HEK293 (cell line): Measurements from ENCODE around the gene FUNDC1.
"Not testable (repeated sequence)": the region's sequence is repeated elsewhere in the genome, so short reads cannot be mapped to it uniquely, and the experiment has no call there.

Source experiments
- CTCF ChIA-PET: fragments of 350-600 bp; formaldehyde crosslinking; extraction: SDS; loops from one replicate; lab custom pipeline; 2021; ENCODE audit warnings: antibody characterized with exemption; lab: Yijun Ruan, JAX
- POLR2A ChIA-PET: fragments of 300-600 bp; formaldehyde crosslinking; extraction: SDS; loops from one replicate; lab custom pipeline; 2020; ENCODE audit warnings: antibody characterized with exemption, inconsistent platforms; lab: Yijun Ruan, JAX
- H3K27ac ChIP-seq: fragments of 200-500 bp; sonication (Bioruptor generic); 2 replicates; pipeline ENCODE4 v1.5.1; 2014; ENCODE audit warnings: low read depth, low read length, control low read depth, inconsistent platforms; ENCODE audit errors: extremely low read depth
- H3K36me3 ChIP-seq, 2 experiments: fragments of 200-500 bp in 1 of 2; sonication (Bioruptor generic) in 1 of 2; 1 replicate in 1 of 2; 2 replicates in 1 of 2; pipeline ENCODE4 v1.5.1; 2014 to 2017; ENCODE audit warnings: inconsistent platforms in 2 of 2, low read length in 2 of 2; ENCODE audit not compliant: control insufficient read depth in 2 of 2, insufficient read depth in 1 of 2
- H3K4me1 ChIP-seq: fragments of 200-500 bp; sonication (Bioruptor generic); 2 replicates; pipeline ENCODE4 v1.5.1; 2014; ENCODE audit warnings: mild to moderate bottlenecking, low read length, inconsistent platforms; ENCODE audit not compliant: control insufficient read depth, insufficient read depth
- H3K4me3 ChIP-seq: 2 replicates; pipeline ENCODE4 v1.5.1; 2011; ENCODE audit warnings: low read depth, mild to moderate bottlenecking, control low read depth, low read length, moderate library complexity
- H3K9me3 ChIP-seq: fragments of 200-500 bp; sonication (Bioruptor generic); 2 replicates; pipeline ENCODE4 v1.5.1; 2014; ENCODE audit warnings: low read depth, low read length, inconsistent platforms; ENCODE audit not compliant: control insufficient read depth, insufficient read depth
- ZBTB7A ChIP-seq: fragments of 450-650 bp; formaldehyde crosslinking; IDR thresholded peaks from 2 replicates; pipeline ENCODE4 v1.5.1; 2016; ENCODE audit warnings: low read depth, missing biosample characterization, missing genetic modification characterization
- ZBTB8A ChIP-seq: fragments of 450-650 bp; formaldehyde crosslinking; IDR thresholded peaks from 2 replicates; pipeline ENCODE4 v1.5.1; 2016; ENCODE audit warnings: missing biosample characterization, missing genetic modification characterization
- ZNF121 ChIP-seq: fragments of 450-650 bp; formaldehyde crosslinking; IDR thresholded peaks from 2 replicates; pipeline ENCODE4 v1.5.1; 2016; ENCODE audit warnings: missing biosample characterization, missing genetic modification characterization
- ZNF138 ChIP-seq: fragments of 450-650 bp; formaldehyde crosslinking; IDR thresholded peaks from 2 replicates; pipeline ENCODE4 v1.5.1; 2016; ENCODE audit warnings: missing biosample characterization, missing genetic modification characterization, borderline replicate concordance
- ZNF24 ChIP-seq: fragments of 450-650 bp; formaldehyde crosslinking; IDR thresholded peaks from 2 replicates; pipeline ENCODE4 v1.5.1; 2016; ENCODE audit warnings: missing biosample characterization, missing genetic modification characterization
- ZNF274 ChIP-seq, 2 experiments: fragments of 200-500 bp in 1 of 2; fragments of 450-650 bp in 1 of 2; sonication (Bioruptor generic) in 1 of 2; formaldehyde crosslinking in 1 of 2; IDR thresholded peaks; 2 replicates each; pipeline versions ENCODE4 v1.5.1 to v1.6.1; 2014 to 2016; ENCODE audit warnings: borderline replicate concordance in 1 of 2, inconsistent platforms in 1 of 2, low read length in 1 of 2, missing biosample characterization in 1 of 2, missing genetic modification characterization in 1 of 2
- ZNF558 ChIP-seq: fragments of 450-650 bp; formaldehyde crosslinking; IDR thresholded peaks from 2 replicates; pipeline ENCODE4 v1.5.1; 2016; ENCODE audit warnings: missing biosample characterization, missing genetic modification characterization
- ZNF610 ChIP-seq: fragments of 450-650 bp; formaldehyde crosslinking; IDR thresholded peaks from 2 replicates; pipeline ENCODE4 v1.5.1; 2016; ENCODE audit warnings: missing biosample characterization, missing genetic modification characterization, borderline replicate concordance
- ZNF76 ChIP-seq: fragments of 450-650 bp; formaldehyde crosslinking; IDR thresholded peaks from 2 replicates; pipeline ENCODE4; 2016; ENCODE audit warnings: low read depth, missing biosample characterization, missing genetic modification characterization, borderline replicate concordance
- TF ChIP-seq, protein P1 (sequence below): fragments of 450-650 bp; IDR thresholded peaks from 2 replicates; pipeline ENCODE4 v1.5.1; 2018; ENCODE audit warnings: missing biosample characterization, missing genetic modification characterization

FUNDC1 gene

DNA sequence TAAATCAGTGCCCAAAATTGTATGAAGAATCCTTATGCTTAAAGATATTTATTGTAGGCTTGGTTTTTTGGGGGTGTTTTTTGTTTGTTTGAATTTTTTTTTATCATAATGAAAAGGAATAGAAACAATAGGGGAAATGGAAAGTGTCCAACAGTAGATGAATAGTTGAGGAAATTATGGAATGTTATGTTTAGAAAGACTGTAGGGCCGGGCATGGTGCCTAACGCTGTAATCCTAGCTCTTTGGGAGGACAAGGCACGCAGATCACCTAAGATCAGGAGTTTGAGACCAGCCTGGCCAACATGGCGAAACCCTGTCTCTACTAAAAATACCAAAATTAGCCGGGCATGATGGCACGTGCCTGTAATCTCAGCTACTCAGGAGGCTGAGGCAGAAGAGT, 19.2 kb upstream of the FUNDC1 start:
- H3K4me3 ChIP-seq, POLR2A ChIA-PET, H3K27ac ChIP-seq, H3K9me3 ChIP-seq, H3K4me1 ChIP-seq, H3K36me3 ChIP-seq: not testable (repeated sequence)
- CTCF ChIA-PET = interaction anchor here (0.6 kb wide), 1 partner anchor 228 kb away, joined by 4 read pairs; no protein-coding TSS in a partner anchor

DNA sequence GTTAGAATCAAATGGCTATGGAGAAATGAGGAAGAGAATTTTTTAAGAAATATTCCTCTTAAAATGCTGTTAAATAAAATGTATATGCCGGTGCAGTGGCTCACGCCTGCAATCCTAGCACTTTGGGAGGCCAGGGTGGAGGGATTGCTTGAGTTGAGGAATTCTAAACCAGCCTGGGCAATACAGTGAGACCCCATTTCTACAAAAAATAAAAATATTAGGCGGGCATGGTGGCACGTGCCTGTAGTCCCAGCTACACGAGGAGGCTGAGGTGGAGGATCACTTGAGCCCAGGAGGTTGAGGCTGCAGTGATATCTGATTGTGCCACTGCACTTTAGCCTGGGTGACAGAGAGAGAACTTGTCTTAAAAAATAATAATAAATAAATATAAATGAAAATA, 7.9 kb upstream of the FUNDC1 start:
- no peaks in the 10 kb centered on the region for H3K9me3 ChIP-seq
- H3K36me3 ChIP-seq = no peaks in the 10 kb centered on the region
- no peak overlapping the region for H3K27ac ChIP-seq
- CTCF ChIA-PET = interaction anchor here (0.6 kb wide), 1 partner anchor 591 kb away, joined by 3 read pairs; no protein-coding TSS in a partner anchor
- no peak for TF ChIP-seq ZNF76 (tag by site-specific recombination)
- 0 out of 2 replicates have a peak, but pooled peaks have one; percentile 55 for TF ChIP-seq ZNF121 (tag by site-specific recombination)
- no peak overlapping the region for H3K4me3 ChIP-seq
- no peaks in the 10 kb centered on the region for H3K4me1 ChIP-seq
- POLR2A ChIA-PET = no interaction called here

DNA sequence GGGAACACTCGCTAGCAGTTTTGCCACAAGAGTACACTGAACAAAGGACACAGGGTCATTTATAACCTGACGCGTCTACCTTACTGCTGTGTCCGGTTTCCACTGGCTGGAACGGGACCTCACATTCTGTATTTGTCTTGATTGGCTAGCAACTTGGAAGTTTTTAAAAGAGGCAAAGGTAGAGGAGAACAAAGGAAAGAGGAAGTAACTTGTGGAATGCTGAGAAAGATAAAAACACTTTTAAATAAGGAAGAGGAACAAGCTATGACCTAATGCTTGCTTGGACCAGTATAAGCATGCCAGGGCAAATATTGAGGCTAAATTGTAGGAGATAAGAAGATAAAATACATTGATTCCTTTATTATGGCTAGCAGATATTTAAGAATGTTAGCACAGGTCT, 2.8 kb upstream of the FUNDC1 start:
- POLR2A ChIA-PET, H3K9me3 ChIP-seq, H3K27ac ChIP-seq: not testable (repeated sequence)

DNA sequence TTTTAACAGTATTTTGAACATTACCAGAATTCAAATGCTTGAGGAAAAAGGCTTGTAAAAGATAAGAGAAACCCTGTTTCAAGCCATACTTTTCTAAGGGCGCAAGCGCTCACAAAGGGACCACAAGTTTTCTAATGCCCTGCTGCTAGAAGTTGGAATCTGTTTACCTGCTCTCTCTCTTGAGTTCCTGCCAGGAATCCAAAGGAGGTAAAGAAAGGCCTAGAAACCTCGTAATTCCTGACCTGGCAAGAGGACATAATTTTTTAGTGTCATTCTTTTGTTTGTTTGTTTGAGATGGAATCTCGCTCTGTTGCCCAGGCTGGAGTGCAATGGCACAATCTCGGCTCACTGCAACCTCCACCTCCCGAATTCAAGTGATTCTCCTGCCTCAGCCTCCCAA, 1.4 kb upstream of the FUNDC1 start:
- Histone ChIP-seq H3K4me3 (no peak overlapping the region), H3K36me3 (peaks cover 6 to 15% of the 10 kb centered on the region in 2 experiments), H3K9me3 (no peaks in the 10 kb centered on the region), H3K4me1 (no peaks in the 10 kb centered on the region), H3K27ac (no peak overlapping the region)
- no peak for TF ChIP-seq ZBTB8A (tag by site-specific recombination)
- TF ChIP-seq, protein P1, sequence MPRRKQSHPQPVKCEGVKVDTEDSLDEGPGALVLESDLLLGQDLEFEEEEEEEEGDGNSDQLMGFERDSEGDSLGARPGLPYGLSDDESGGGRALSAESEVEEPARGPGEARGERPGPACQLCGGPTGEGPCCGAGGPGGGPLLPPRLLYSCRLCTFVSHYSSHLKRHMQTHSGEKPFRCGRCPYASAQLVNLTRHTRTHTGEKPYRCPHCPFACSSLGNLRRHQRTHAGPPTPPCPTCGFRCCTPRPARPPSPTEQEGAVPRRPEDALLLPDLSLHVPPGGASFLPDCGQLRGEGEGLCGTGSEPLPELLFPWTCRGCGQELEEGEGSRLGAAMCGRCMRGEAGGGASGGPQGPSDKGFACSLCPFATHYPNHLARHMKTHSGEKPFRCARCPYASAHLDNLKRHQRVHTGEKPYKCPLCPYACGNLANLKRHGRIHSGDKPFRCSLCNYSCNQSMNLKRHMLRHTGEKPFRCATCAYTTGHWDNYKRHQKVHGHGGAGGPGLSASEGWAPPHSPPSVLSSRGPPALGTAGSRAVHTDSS = no peak
- TF ChIP-seq ZNF24 (tag by site-specific recombination) = no peak
- no peak for TF ChIP-seq ZBTB7A (tag by site-specific recombination)
- no peak for TF ChIP-seq ZNF610 (tag by site-specific recombination)
- TF ChIP-seq ZNF138 (tag by site-specific recombination) = no peak
- ChIA-PET CTCF (no interaction called here), POLR2A (interaction anchor here (0.6 kb wide), 1 partner anchor 324 kb away, joined by 3 read pairs; no protein-coding TSS in a partner anchor)

More for the DNA sequence above, 2.8 kb upstream of the FUNDC1 start:
- not testable (repeated sequence) for H3K4me3 ChIP-seq, H3K36me3 ChIP-seq, H3K4me1 ChIP-seq
- CTCF ChIA-PET = interaction anchor here (0.6 to 0.7 kb wide), 3 partner anchors 177 to 574 kb away, joined by 3 to 4 read pairs (median 3); no protein-coding TSS in a partner anchor

DNA sequence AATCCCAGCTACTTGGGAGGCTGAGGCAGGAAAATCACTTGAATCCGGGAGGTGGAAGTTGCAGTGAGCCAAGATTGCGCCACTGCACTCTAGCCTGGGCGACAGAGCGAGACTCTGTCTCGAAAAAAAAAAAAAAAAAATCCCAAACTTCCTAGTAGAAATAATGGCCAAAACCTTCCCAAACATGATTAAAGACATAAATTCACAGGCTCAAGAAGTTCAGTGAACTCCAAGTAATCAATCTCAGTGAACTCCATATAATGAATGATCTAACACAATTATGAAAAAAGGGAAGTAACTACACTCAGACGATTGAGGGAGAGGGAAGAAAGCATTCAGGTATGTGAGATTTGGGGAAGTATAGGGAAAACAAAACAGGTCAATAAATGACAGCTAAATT, 6.5 kb downstream of the FUNDC1 start:
- H3K27ac ChIP-seq = no peak overlapping the region
- no peaks in the 10 kb centered on the region for H3K9me3 ChIP-seq
- no peaks in the 10 kb centered on the region; the same call in 1 of the 2 replicates for H3K4me1 ChIP-seq
- CTCF ChIA-PET = interaction anchor here (0.7 kb wide), 1 partner anchor 74 kb away, joined by 3 read pairs; no protein-coding TSS in a partner anchor
- TF ChIP-seq ZNF558 (tag by site-specific recombination) (peak; percentile 93), ZNF274 (IDR thresholded peaks at IDR 0.05; ENCODE audit: low read length) (no peak), ZNF274 (tag by site-specific recombination; IDR thresholded peaks at IDR 0.05; ENCODE audit: borderline replicate concordance) (no peak)
- TF ChIP-seq, all 188 proteins: peak for 1
- POLR2A ChIA-PET = no interaction called here
- Histone ChIP-seq H3K4me3 (no peak overlapping the region), H3K36me3 (peaks cover 48 to 62% of the 10 kb centered on the region in 2 experiments)
